Heart right ventricle (tissue), 16 donors: Measurements from ENCODE around the gene IL20RA. TPM values are rescaled to one million over a fixed set of nuclear protein-coding genes. Genes with fewer than 3 reads are reported as not detected.

Experiments
- ATAC-seq, 8 donors: fragments of 200-7000 bp; cut with Tn5 transposase; one replicate each; pipeline ENCODE4 v1.9.1; 2020; ENCODE audit warnings: mild to moderate bottlenecking in 8 of 8, moderate library complexity in 8 of 8, moderate number of reproducible peaks in 1 of 8
- DNase-seq, 2 donors: peaks; one replicate each; pipeline ENCODE4 v3.0.0-alpha.2; 2020
- H3K27ac ChIP-seq, 10 donors: fragments of 200-600 bp; sonication (generic) in 2 of 10; one replicate each; pipeline versions ENCODE4 v1.5.0 to v1.8.0; 2020 to 2022; ENCODE audit warnings: mild to moderate bottlenecking in 3 of 10
- H3K27me3 ChIP-seq, 7 donors: fragments of 200-600 bp; one replicate each; pipeline ENCODE4 v1.8.0; 2021 to 2022; ENCODE audit warnings: mild to moderate bottlenecking in 2 of 7
- H3K36me3 ChIP-seq, 9 donors: fragments of 200-600 bp; sonication (generic) in 1 of 9; one replicate each; pipeline versions ENCODE4 v1.5.0 to v1.8.0; 2020 to 2022; ENCODE audit warnings: mild to moderate bottlenecking in 2 of 9
- H3K4me1 ChIP-seq, 9 donors: fragments of 200-600 bp; sonication (generic) in 1 of 9; one replicate each; pipeline versions ENCODE4 v1.5.0 to v1.8.0; 2020 to 2022; ENCODE audit warnings: mild to moderate bottlenecking in 4 of 9
- H3K4me3 ChIP-seq, 10 donors: fragments of 200-600 bp; sonication (generic) in 2 of 10; one replicate each; pipeline versions ENCODE4 v1.5.0 to v1.8.0; 2020 to 2022; ENCODE audit warnings: mild to moderate bottlenecking in 7 of 10, moderate library complexity in 2 of 10
- H3K9me3 ChIP-seq, 11 donors: fragments of 200-600 bp in 10 of 11; sonication (generic) in 2 of 11; one replicate each; pipeline versions ENCODE4 v1.5.0 to v1.8.0; 2013 to 2022; ENCODE audit warnings: mild to moderate bottlenecking in 2 of 11, control low read depth in 1 of 11, moderate library complexity in 1 of 11
- WGBS, 2 donors: extraction: QIAGEN DNeasy Blood & Tissue Kit; methylation state at CpG; one replicate each; pipeline ENCODE4 v1.1.7; 2013; ENCODE audit warnings: inconsistent platforms in 1 of 2; 5-methylcytosine and 5-hydroxymethylcytosine counted together
- intact Hi-C, 10 donors: fragments of 100-400 bp; cut with DNase I; formaldehyde crosslinking; loops; one replicate each; pipeline versions ENCODE4 v1.11.1 to v1.14.2; 2022
- polyA plus RNA-seq, 2 donors: library from polyadenylated mRNA; stranded (reverse); fragments of 200-250 nt; gene quantifications; one replicate each; pipeline ENCODE4 v1.2.3, GENCODE V29; 2013
- total RNA-seq, 10 donors: library from RNA; stranded (reverse); fragmentation: NEBNext Ultra II Directional in 3 of 10; extraction: Animal tissue kit (Norgen Biotek cat#: 25700) in 3 of 10; gene quantifications; one replicate each; pipeline versions ENCODE4 v1.2.1 to v1.2.4, GENCODE V29; 2021 to 2023
- TF ChIP-seq, protein P1 (sequence below), 9 donors: fragments of 200-600 bp; sonication (generic) in 2 of 9; IDR thresholded peaks; one replicate each; pipeline versions ENCODE4 v1.5.0 to v1.8.0; 2021 to 2022; ENCODE audit warnings: antibody characterized with exemption in 9 of 9, mild to moderate bottlenecking in 5 of 9, moderate library complexity in 1 of 9
- donor health status: Arrhythmogenic right ventricular cardiomyopathy.
- donor health status: ischemic (EF 13 %, LVEDD 7.1; RV severe dilation, severe dysfunction).
- donor health status: healthy with polysubstance abuse.
- donor health status: DM: no; HTN: yes; CAD: no.
- donor health status: DM: no; HTN: no; CAD: no.
- donor health status: ischemic (EF 25% LVEDD 6.9; RV normal size, moderate dysfunction).
- donor health status: ischemic (EF 25% LVEDD 5.7; RV mildly dilated, moderate dysfunction).
- donor health status: healthy.
- donor health status: DM: yes; HTN: yes; CAD: no.
- donor health status: Ischemic cardiomyopathy.
- donor health status: ischemic (EF 35%, LVEDD 5.7; RV mildly dilated, moderate dysfunction).
- donor health status: nonischemic (EF 11% LVEDD 7.7; RV severe dilation, severe dysfunction).
- donor health status: DM: yes; HTN: yes; CAD: no.
- donor health status: PGD.
- donor health status: ischemic (EF 29% LVEDD 5.4; RV normal size, mild dysfunction).
- donor health status: nonischemic (EF 23%, LVEDD 6.1; RV moderate dilation, normal function).

The IL20RA gene
- total and polyA plus RNA-seq, 12 donors, result 0.28 to 15.4 (median 2.1) TPM

DNA sequence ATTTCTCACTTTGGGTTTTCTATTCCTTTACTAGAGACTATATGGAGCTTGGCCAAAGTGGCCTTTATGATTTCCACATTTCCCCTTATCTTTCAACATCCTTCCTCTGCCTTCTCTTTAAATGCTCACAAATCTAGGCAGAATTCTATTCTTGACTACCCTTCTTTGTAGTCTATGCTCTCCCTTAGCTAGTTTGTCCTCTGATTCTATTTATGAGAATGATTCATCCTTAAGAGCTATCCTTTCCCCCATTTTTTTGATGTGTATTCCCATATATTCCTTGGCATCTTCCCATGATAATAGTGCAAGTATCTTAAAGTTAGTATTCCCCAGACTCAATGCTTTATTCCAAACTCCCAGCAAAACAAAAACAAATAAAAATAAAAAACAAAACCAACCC lies 53.1 kb downstream of the IL20RA start:
- Histone ChIP-seq H3K4me3 (no peak overlapping the region), H3K27me3 (peaks cover 0 to 70% (median 11%) of the 10 kb centered on the region in 7 donors), H3K36me3 (no peaks in the 10 kb centered on the region), H3K4me1 (peaks cover 0 to 18% (median 5%) of the 10 kb centered on the region in 9 donors), H3K27ac (no peak overlapping the region), H3K9me3 (no peaks in the 10 kb centered on the region)
- intact Hi-C loops, result no loop called here
- TF ChIP-seq, protein P1, sequence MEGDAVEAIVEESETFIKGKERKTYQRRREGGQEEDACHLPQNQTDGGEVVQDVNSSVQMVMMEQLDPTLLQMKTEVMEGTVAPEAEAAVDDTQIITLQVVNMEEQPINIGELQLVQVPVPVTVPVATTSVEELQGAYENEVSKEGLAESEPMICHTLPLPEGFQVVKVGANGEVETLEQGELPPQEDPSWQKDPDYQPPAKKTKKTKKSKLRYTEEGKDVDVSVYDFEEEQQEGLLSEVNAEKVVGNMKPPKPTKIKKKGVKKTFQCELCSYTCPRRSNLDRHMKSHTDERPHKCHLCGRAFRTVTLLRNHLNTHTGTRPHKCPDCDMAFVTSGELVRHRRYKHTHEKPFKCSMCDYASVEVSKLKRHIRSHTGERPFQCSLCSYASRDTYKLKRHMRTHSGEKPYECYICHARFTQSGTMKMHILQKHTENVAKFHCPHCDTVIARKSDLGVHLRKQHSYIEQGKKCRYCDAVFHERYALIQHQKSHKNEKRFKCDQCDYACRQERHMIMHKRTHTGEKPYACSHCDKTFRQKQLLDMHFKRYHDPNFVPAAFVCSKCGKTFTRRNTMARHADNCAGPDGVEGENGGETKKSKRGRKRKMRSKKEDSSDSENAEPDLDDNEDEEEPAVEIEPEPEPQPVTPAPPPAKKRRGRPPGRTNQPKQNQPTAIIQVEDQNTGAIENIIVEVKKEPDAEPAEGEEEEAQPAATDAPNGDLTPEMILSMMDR (IDR thresholded peaks at IDR 0.05), result no peak
- no peak for ATAC-seq
- no peak for DNase-seq

DNA sequence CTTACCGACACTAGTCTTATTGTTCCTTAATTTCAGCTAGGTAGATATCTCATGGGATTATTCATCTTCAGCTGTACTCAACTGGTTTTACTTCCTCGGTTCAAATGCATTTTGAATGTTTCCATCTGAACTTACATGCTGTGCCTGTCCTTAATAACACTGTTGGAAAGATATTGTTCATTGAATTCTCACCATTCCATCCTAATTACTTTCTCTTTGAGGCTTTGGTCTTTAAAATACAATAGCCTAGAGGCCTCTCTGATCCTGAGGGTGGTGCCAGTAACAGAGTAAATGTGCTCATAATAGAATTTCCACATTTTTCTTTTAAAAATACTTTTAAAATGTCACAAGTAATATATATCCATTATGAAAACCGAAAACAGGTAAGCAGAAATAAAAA lies 54.0 kb downstream of the IL20RA start:
- TF ChIP-seq, protein P1 (IDR thresholded peaks at IDR 0.05), result no peak
- no peaks in the 10 kb centered on the region for H3K36me3 ChIP-seq
- ATAC-seq, result no peak
- H3K4me1 ChIP-seq, result peaks cover 0 to 18% (median 5%) of the 10 kb centered on the region in 9 donors
- 80% methylated on average over 3 of the region's 3 CpGs for WGBS, 2 donors
- intact Hi-C loops, result no loop called here
- H3K27me3 ChIP-seq, result peaks cover 0 to 66% (median 11%) of the 10 kb centered on the region in 7 donors
- DNase-seq, result no peak
- H3K4me3 ChIP-seq, result no peak overlapping the region
- no peak overlapping the region for H3K27ac ChIP-seq
- no peaks in the 10 kb centered on the region for H3K9me3 ChIP-seq

DNA sequence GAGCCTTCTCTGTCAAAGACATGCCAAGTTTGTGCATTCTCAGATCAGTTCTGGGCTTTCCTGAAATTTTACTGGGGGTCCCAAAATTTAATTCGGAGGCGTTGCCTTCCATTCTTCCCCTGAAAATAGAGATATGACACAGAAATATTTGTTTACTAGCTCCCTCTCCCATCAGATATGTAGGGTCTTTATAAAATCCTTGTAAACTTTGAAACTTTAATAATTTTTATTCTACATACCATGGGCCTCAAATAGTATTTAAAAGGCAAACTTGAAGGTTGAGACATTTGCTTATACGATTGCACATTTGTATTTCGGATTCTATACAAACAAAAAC lies 54.6 kb downstream of the IL20RA start:
- peaks cover 0 to 66% (median 11%) of the 10 kb centered on the region in 7 donors for H3K27me3 ChIP-seq
- intact Hi-C loops, result no loop called here
- ATAC-seq, result no peak
- TF ChIP-seq, protein P1 (IDR thresholded peaks at IDR 0.05), result no peak
- 33 to 36% methylated on average over 4 of the region's 4 CpGs for WGBS, 2 donors
- peak overlapping the region in 6 of 10 donors; percentile 25 to 73 (median 43) for H3K27ac ChIP-seq
- H3K4me3 ChIP-seq, result peak overlapping the region in 9 of 10 donors; percentile 32 to 68 (median 59)
- H3K36me3 ChIP-seq, result no peaks in the 10 kb centered on the region
- H3K4me1 ChIP-seq, result peaks cover 0 to 18% (median 5%) of the 10 kb centered on the region in 9 donors
- no peaks in the 10 kb centered on the region for H3K9me3 ChIP-seq
- no peak for DNase-seq

DNA sequence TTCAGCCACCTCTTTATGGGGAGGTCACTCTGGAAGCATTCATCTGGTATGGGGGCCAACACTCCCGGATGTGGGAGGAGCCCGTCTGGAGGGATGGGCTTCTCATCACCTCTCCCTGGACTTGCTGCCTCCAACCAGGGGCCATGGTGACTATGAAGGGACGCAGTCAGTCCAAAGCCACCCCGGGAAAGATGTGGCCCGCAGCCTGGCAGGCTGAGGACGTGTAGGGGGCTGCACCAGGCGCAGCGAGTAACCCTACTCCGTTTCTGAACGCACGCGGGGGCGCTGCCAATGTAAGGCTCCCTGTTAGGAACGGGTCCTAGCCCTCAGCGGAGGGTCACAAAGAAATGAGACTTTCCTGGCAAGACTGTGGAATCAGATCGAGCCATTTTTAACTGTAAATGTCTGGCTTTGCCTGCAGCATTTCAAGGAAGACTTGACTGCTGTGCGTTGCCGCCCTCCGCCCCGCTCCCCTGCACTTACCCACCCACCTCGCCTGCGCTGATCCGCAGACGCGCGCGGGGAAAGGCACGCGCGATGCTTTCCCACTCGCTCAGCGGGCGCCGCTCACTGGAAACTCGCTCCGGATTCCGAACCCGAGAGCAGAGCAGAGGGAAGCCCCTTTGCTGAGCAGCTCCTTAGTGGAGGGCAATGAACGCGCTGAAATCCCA lies 55.1 kb downstream of the IL20RA start:
- 1% methylated on average over 40 of the region's 40 CpGs for WGBS, 2 donors
- ATAC-seq (peak; percentile 84 to 96 (median 94)), DNase-seq (peak; percentile 36 to 38)
- TF ChIP-seq, protein P1 (IDR thresholded peaks at IDR 0.05), result peak in 1 of 9 donors; percentile 20
- peaks cover 0 to 18% (median 5%) of the 10 kb centered on the region in 9 donors for H3K4me1 ChIP-seq
- peaks cover 0 to 62% (median 11%) of the 10 kb centered on the region in 7 donors for H3K27me3 ChIP-seq
- intact Hi-C loops, result no loop called here
- H3K36me3 ChIP-seq, result no peaks in the 10 kb centered on the region
- peak overlapping the region in 7 of 10 donors; percentile 25 to 73 (median 41) for H3K27ac ChIP-seq
- no peaks in the 10 kb centered on the region for H3K9me3 ChIP-seq
- H3K4me3 ChIP-seq, result peak overlapping the region; percentile 12 to 68 (median 55)
